Activated T-cell treated with anti-CD3 and anti-CD28 coated beads, Interleukin-2, amount 50 U/mL, for 24 hours (primary cell): ENCODE data around the gene APPBP2.
"Not testable (repeated sequence)": the region's sequence is repeated elsewhere in the genome, so short reads cannot be mapped to it uniquely, and the experiment has no call there.

ENCODE experiments used
- DNase-seq: peaks from one replicate; pipeline ENCODE4 v3.0.0-alpha.2; 2020
- H3K27ac Mint-ChIP-seq: 2 replicates; pipeline ENCODE4 v1.8.0; 2020; ENCODE audit warnings: mild to moderate bottlenecking, mixed read lengths
- H3K27me3 Mint-ChIP-seq: 2 replicates; pipeline ENCODE4 v1.8.0; 2020; ENCODE audit warnings: mixed read lengths
- H3K36me3 Mint-ChIP-seq: 2 replicates; pipeline ENCODE4 v1.8.0; 2020; ENCODE audit warnings: low read depth, mixed read lengths
- H3K4me1 Mint-ChIP-seq: 2 replicates; pipeline ENCODE4 v1.8.0; 2020; ENCODE audit warnings: low read depth, mixed read lengths
- H3K4me3 Mint-ChIP-seq: 2 replicates; pipeline ENCODE4 v1.8.0; 2020; ENCODE audit warnings: mild to moderate bottlenecking, moderate library complexity, mixed read lengths
- H3K9me3 Mint-ChIP-seq: 2 replicates; pipeline ENCODE4 v1.8.0; 2020; ENCODE audit warnings: mixed read lengths

APPBP2 gene

DNA sequence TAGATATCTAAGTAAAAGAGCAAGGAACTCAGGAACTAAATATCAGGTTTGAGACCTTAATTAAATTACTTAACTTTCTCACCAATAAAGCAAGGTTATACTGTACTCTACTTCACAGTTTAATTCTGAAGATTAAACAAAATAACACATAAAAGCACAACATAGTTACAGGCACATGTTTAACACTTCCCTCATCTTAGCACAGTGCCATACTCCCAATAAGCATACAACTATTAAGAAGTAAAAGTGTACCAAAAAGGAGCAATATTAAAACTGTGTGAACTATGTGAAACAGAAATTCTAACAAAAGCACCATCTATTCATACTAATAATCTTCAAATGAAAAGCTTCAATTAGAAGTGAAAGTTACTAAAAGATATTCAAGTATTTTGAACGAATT lies 2.2 kb downstream of the APPBP2 start:
- Mint-ChIP-seq H3K36me3 (peaks cover 44% of the 10 kb centered on the region), H3K4me3 (peak overlapping the region; percentile 99), H3K4me1 (peaks cover 45% of the 10 kb centered on the region), H3K9me3 (no peaks in the 10 kb centered on the region), H3K27me3 (no peaks in the 10 kb centered on the region), H3K27ac (peak overlapping the region; percentile 99)
- no peak for DNase-seq

DNA sequence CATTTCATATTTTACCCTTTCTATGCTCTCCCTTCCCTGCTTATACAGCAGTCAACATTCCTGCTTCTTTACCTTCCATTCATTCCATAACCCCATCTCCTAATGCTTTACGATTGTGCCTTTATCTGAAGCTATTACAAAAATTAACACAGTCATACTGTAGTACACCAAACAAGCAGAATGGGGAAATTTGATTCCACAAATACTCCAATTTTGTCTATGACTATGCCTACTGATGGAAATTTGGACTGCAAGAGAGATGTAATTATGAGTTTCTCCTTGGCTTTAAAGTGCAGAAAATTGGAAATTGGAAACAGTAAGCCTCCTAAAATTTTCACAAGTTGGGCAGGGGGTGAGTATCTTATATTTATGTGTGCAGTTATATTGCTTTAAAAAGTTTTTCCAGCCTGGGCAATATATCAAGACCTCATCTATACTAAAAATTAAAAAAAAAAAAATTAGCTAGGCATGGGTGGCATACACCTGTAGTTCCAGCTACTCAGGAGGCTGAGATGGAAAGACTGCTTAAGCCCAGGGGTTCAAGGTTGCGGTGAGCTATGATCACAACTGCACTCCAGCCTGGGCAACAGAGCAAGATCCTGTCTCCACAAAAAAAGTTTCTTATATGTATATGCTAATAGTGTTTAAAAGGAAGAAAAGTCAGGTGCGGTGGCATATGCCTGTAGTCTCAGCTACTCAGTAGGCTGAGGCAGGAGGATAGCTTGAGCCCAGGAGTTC lies 3.0 kb downstream of the APPBP2 start:
- peaks cover 50% of the 10 kb centered on the region for H3K4me1 Mint-ChIP-seq
- no peaks in the 10 kb centered on the region for H3K27me3 Mint-ChIP-seq
- H3K27ac Mint-ChIP-seq: peak overlapping the region; percentile 14
- peaks cover 47% of the 10 kb centered on the region for H3K36me3 Mint-ChIP-seq
- no peak overlapping the region for H3K4me3 Mint-ChIP-seq
- DNase-seq: no peak
- H3K9me3 Mint-ChIP-seq: no peaks in the 10 kb centered on the region

DNA sequence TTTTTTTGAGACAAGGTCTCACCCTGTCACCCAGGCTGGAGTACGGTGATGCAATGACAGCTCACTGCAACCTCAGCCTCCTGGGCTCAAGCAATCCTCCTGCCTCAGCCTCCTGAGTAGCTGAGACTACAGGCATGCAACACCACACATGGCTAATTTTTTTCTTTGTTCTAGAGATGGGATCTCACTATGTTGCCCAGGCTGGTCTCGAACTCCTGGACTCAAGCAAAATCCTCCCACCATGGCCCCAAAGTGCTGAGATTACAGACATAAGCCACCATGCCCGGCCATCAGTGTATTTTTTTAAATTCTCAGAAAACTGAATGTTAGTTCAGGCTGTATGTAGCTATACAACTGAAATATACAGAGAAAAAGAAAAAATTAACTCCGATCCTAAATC lies 6.2 kb downstream of the APPBP2 start:
- Mint-ChIP-seq H3K9me3 (no peaks in the 10 kb centered on the region), H3K27ac (no peak overlapping the region), H3K4me3 (no peak overlapping the region), H3K36me3 (peaks cover 50% of the 10 kb centered on the region), H3K27me3 (no peaks in the 10 kb centered on the region), H3K4me1 (peaks cover 54% of the 10 kb centered on the region)
- DNase-seq: no peak

DNA sequence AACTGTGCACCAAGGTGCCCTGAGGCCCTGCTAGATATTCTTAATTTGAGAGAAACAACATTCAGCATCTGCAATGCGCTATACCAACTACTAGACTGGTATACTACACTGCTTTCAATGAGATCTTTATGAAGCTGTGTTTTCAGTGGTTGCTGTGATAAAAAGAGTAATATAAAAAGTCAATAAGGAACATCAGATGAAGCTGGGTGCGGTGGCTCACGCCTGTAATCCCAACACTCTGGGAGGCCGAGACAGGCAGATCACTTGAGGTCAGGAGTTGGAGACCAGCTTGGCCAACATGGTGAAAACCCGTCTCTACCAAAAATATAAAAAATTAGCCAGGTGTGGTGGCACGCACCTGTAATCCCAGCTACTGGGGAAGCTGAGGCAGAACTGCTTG lies 10.4 kb downstream of the APPBP2 start:
- H3K36me3 Mint-ChIP-seq: peaks cover 63% of the 10 kb centered on the region
- not testable (repeated sequence) for H3K27ac Mint-ChIP-seq, H3K27me3 Mint-ChIP-seq, DNase-seq, H3K4me3 Mint-ChIP-seq, H3K9me3 Mint-ChIP-seq
- peaks cover 42% of the 10 kb centered on the region for H3K4me1 Mint-ChIP-seq

DNA sequence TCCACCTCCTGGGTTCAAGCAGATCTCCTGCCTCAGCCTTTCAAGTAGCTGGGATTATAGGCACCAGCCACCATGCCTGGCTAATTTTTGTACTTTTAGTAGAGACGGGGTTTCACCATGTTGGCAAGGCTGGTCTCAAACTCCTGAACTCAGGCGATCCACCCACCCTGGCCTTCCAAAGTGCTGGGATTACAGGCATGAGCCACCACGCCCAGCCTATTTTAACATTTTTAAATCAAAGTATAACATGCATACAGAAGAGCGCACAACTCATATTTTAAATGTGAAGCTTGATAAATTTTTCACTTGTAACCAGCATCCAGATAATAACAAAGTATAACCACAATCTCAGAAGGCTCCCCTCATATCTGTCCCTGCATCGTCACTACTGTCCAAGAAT lies 10.8 kb downstream of the APPBP2 start:
- H3K4me3 Mint-ChIP-seq, H3K27me3 Mint-ChIP-seq, H3K27ac Mint-ChIP-seq, DNase-seq, H3K9me3 Mint-ChIP-seq: not testable (repeated sequence)
- H3K4me1 Mint-ChIP-seq: peaks cover 43% of the 10 kb centered on the region
- H3K36me3 Mint-ChIP-seq: peaks cover 58% of the 10 kb centered on the region

DNA sequence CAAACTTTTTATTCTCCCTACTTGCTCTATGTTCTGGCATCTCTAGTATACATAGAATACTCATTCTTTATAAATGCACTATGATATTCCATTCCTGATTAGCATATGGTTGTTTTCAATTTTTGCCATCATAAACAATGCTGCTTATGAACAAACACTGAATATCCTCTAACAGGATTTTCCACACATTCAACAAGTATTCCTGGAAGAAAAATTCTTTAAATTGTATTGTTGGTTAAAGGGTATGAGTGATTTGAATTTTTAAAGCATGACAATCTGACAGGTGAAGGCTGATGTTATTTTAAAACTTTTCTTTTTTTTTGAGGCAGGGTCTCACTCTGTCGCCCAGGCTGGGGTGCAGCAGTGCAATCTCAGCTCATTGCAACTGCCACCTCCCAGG lies 11.5 kb downstream of the APPBP2 start:
- Mint-ChIP-seq H3K4me3 (no peak overlapping the region), H3K9me3 (no peaks in the 10 kb centered on the region), H3K36me3 (peaks cover 54% of the 10 kb centered on the region), H3K27ac (no peak overlapping the region), H3K27me3 (no peaks in the 10 kb centered on the region), H3K4me1 (peaks cover 45% of the 10 kb centered on the region)
- no peak for DNase-seq

DNA sequence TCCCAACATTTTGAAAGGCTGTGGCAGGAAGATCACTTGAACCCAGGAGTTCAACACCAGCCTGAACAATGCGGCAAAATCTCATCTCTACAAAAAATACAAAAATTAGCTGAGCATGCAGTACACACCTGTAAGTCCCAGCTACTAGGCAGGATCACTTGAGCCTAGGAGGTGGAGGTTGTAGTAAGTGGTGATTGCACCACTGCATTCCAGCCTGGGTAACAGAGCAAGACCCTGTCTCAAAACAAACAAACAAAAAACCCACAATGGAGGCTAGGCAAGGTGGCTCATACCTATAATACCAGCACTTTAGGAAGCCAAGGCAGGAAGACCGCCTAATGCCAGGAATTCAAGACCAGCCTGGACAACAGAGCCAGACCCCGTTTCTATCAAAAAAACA lies 12.0 kb downstream of the APPBP2 start:
- Mint-ChIP-seq H3K9me3 (no peaks in the 10 kb centered on the region), H3K27me3 (no peaks in the 10 kb centered on the region), H3K27ac (no peak overlapping the region), H3K4me3 (no peak overlapping the region), H3K36me3 (peaks cover 51% of the 10 kb centered on the region), H3K4me1 (peaks cover 47% of the 10 kb centered on the region)
- DNase-seq: no peak

DNA sequence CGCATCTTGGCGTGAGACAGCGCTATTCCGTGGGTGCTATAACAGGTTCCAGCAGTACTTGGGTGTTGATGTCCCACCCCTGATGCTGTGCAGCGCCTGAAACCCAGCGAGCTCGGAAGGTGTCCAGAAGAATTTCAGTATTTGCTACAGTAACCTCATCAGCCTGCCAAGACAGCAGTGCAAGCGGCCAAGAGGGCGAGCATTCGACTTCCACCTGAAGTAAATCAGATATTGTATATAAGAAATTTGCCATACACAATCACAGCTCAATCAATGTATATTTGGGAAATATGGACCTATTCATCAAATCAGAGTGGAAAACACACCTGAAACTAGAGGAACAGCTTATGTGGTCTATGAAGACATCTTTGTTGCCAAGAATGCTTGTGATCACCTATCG lies 13.0 kb downstream of the APPBP2 start:
- Mint-ChIP-seq H3K4me3 (no peak overlapping the region), H3K36me3 (peaks cover 50% of the 10 kb centered on the region), H3K27ac (no peak overlapping the region), H3K27me3 (no peaks in the 10 kb centered on the region), H3K4me1 (peaks cover 46% of the 10 kb centered on the region), H3K9me3 (no peaks in the 10 kb centered on the region)
- no peak for DNase-seq

DNA sequence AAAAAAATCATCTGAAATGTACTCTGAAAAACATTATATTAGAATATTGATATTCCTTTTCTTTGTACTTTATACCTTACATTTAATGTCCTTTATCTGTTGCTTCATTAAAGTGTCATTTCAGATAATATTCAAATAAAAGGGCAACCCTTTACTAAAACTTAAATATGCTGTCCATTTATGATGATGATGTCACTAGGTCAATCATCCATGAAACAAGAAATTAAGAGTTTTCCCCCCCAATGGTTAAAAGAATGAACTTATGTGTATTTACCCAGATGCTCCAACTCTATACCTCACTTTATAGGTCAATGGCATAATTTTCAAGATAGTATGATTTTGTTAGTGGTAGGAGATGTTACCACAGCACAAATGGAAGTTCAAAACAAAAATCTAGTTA lies 15.3 kb downstream of the APPBP2 start:
- H3K27me3 Mint-ChIP-seq: no peaks in the 10 kb centered on the region
- DNase-seq: no peak
- H3K4me3 Mint-ChIP-seq: no peak overlapping the region
- no peak overlapping the region for H3K27ac Mint-ChIP-seq
- H3K9me3 Mint-ChIP-seq: no peaks in the 10 kb centered on the region
- H3K36me3 Mint-ChIP-seq: peaks cover 31% of the 10 kb centered on the region
- peaks cover 42% of the 10 kb centered on the region for H3K4me1 Mint-ChIP-seq

DNA sequence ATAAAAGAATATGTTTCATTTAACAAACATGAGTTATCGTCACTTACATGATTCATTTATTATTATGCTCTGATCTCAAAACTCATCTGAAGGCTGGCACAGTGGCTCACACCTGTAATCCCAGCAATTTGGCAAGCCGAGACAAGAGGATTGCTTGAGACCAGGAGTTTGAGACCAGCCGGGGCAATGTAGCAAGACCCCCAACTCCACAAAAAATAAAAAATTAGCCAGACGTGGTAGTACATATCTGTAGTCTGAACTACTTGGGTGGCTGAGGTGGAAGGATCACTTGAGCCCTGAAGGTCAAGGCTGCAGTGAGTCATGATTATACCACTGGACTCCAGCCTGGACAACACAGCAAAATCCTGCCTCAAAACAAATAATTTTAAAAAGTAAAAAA lies 16.0 kb downstream of the APPBP2 start:
- Mint-ChIP-seq H3K9me3 (no peaks in the 10 kb centered on the region), H3K4me3 (no peak overlapping the region), H3K27me3 (no peaks in the 10 kb centered on the region), H3K36me3 (peaks cover 27% of the 10 kb centered on the region), H3K4me1 (peaks cover 37% of the 10 kb centered on the region), H3K27ac (no peak overlapping the region)
- DNase-seq: no peak

DNA sequence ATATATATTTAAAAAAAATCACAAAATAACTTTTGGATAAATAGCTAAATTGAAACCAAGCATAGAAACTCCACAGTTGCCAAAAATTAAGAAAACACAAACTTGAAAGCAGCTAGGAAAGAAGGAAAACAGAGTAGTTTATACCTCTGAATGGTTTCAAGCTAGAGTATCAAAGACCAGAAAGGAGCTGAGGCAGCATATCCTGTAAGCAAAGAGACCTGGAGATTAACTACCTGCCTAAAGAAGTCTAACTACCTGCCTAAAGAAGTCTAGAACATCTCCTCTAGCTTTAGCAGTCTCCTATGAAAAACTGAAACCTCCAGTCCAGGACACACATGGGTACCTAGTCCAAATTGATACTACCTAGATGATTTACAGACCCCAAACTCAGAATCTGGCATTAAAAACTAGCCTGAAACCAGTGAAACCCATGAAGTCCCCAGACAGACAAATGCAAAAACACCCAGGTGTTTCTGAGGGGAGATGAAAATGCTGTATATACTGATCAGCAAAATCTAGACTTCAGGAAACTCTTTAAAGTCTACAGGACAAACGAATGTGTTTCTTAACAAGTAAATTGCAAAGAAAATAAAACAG lies 17.6 kb downstream of the APPBP2 start:
- Mint-ChIP-seq H3K27ac (peak overlapping the region; percentile 47), H3K27me3 (no peaks in the 10 kb centered on the region), H3K9me3 (no peaks in the 10 kb centered on the region), H3K4me1 (peaks cover 33% of the 10 kb centered on the region), H3K4me3 (no peak overlapping the region), H3K36me3 (peaks cover 18% of the 10 kb centered on the region)
- no peak for DNase-seq

DNA sequence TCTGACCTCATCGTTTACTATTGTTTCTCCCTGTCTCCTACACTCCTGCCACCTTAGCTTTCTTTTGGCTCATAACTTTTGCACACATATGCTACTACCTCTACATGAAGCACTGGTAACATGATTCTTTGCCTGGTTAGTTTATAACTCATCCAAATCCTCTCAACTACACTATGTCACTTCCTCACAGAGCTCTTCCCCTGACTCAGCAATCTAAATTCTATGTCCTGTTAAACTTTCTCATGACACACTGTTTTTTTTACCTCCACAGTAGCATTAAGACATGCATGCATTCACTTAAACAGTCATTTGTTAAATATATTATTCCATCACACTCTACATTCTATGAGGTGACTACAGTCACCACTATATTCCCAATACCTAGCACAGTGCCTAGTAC lies 19.7 kb downstream of the APPBP2 start:
- no peaks in the 10 kb centered on the region for H3K27me3 Mint-ChIP-seq

DNA sequence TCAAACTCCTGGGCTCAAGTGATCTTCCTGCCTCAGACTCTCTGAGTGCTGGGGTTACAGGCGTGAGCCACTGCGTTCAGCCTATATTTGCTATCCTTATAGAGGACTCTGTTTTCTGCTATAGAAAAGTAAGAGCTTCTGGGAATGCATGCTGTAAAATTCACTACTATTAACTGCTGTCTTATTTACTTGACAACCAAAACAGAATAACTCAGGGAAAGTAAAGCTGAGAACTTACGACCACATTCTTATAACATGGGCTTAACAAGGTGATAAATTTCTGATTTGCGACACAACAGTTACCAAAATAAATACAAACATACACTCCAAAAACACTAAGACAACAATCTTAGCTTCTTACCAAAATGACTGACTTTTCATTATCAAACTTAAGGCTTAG lies 23.9 kb downstream of the APPBP2 start:
- Mint-ChIP-seq H3K4me1 (peaks cover 12% of the 10 kb centered on the region), H3K36me3 (peaks cover 36% of the 10 kb centered on the region), H3K27me3 (no peaks in the 10 kb centered on the region), H3K9me3 (no peaks in the 10 kb centered on the region), H3K4me3 (no peak overlapping the region), H3K27ac (no peak overlapping the region)
- no peak for DNase-seq

More for the DNA sequence above, 19.7 kb downstream of the APPBP2 start:
- Mint-ChIP-seq H3K36me3 (peaks cover 11% of the 10 kb centered on the region), H3K4me3 (no peak overlapping the region), H3K4me1 (peaks cover 30% of the 10 kb centered on the region), H3K27ac (no peak overlapping the region), H3K9me3 (no peaks in the 10 kb centered on the region)
- no peak for DNase-seq

DNA sequence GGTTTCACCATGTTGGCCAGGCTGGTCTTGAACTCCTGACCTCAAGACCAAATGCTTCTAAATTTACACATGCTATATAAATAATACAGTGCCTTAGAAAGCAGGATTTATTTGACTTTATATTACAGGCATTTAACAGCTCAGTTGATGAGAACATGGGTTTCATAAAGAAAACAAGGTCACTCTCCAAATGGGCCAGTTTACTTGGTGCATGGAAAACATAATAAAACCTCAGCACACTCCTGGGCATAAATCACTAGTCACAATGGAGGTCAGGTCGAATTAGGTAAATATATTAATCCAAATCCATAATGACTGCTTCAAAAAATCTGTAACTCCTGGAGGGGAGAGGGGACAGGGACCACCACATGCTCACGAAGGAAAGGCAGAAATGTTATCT lies 24.5 kb downstream of the APPBP2 start:
- no peak overlapping the region for H3K27ac Mint-ChIP-seq
- H3K4me3 Mint-ChIP-seq: no peak overlapping the region
- no peaks in the 10 kb centered on the region for H3K9me3 Mint-ChIP-seq
- peaks cover 42% of the 10 kb centered on the region for H3K36me3 Mint-ChIP-seq
- no peaks in the 10 kb centered on the region for H3K27me3 Mint-ChIP-seq
- DNase-seq: no peak
- peaks cover 12% of the 10 kb centered on the region for H3K4me1 Mint-ChIP-seq

DNA sequence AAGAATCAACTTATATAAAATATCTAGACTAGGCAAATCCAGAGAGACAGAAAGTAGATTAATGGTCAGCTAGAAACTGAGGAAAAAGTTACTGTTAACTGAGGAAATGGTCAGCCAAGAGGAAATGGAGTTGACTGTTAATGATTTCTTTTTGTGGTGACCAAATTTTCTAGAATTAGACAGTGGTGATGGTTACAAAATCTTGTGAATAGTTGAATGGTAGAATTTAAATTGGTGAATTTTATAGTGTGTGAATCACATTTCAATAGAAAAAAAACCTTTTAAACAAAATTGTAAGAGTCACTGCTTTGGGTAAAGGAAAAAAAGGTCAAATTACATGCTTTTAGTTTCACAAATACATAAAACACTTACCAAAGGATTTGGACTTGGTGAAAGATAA lies 30.0 kb downstream of the APPBP2 start:
- Mint-ChIP-seq H3K4me1 (peaks cover 1% of the 10 kb centered on the region), H3K4me3 (no peak overlapping the region)

More for the DNA sequence above, 30.0 kb downstream of the APPBP2 start:
- Mint-ChIP-seq H3K27me3 (no peaks in the 10 kb centered on the region), H3K36me3 (peaks cover 87% of the 10 kb centered on the region), H3K27ac (no peak overlapping the region), H3K9me3 (peaks cover 12% of the 10 kb centered on the region)
- DNase-seq: no peak
